DND-41 (cell line): ENCODE results near the gene LRRC47.

ENCODE experiments used
- CTCF ChIP-seq: IDR thresholded peaks from 2 replicates; pipeline ENCODE4 v1.5.1; 2012; ENCODE audit warnings: borderline replicate concordance, low read length, moderate library complexity, mild to moderate bottlenecking; ENCODE audit not compliant: poor library complexity, severe bottlenecking; ENCODE audit errors: extremely low read depth
- EZH2 ChIP-seq: IDR thresholded peaks from 3 replicates; pipeline ENCODE4 v1.6.1; 2012; ENCODE audit warnings: borderline replicate concordance, low read depth, mild to moderate bottlenecking, moderate library complexity, low read length, inconsistent platforms; ENCODE audit not compliant: severe bottlenecking

GRCh38 chr1:3837685-3838084, 41.4 kb upstream of the LRRC47 start:
- TF ChIP-seq CTCF, result no peak
- no peak for TF ChIP-seq EZH2
